SKM-1 (cell line): ENCODE data around the gene PGAM2.

ENCODE experiments used
- DNase-seq: peaks from one replicate; lab custom pipeline; 2025; ENCODE audit not compliant: unreplicated experiment; lab: John Stamatoyannopoulos, UW

The PGAM2 gene

DNA sequence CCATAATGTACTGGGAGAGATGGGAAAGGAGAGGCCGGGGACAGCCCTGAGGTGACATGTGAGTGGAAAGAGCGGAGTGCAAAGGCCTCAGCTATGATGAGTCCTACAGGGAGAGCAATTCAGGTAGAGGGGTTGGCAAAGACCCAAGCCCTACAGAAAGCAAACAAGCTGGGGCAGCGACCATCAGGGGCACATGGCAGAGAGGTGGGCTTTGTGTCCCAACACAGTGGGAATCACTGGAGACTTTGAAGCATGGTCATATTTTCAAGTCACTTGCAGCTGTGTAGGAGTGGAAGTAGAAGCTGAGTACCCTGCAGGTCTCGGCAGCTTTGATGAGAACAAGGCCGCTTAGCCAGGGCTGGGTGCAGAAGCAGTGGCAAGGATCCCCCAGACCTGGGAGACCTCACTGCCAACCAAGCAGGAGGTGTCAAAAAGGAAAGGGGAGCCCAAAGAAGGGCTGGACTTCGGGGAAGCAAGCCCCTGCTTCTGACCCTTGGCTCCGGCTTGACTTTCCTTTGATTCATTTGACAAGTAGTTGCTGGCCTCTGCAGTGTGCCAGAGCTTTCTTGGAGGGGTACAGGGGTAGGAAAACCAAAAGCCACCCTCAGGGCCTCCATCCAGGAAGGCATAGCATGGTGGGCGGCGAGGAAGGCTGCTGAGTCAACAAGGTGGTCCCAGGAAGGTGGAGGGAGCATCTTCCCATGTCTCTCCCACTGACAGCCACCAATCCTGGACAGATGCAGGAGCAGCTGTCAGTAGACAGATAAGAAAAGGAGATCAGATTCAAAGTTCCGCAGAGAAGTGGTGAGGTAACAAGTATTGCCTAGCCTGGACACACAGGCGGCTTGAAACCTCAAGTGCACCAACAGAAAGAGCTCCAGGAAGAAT is 1.9 kb upstream of the PGAM2 start:
- DNase-seq: no peak

DNA sequence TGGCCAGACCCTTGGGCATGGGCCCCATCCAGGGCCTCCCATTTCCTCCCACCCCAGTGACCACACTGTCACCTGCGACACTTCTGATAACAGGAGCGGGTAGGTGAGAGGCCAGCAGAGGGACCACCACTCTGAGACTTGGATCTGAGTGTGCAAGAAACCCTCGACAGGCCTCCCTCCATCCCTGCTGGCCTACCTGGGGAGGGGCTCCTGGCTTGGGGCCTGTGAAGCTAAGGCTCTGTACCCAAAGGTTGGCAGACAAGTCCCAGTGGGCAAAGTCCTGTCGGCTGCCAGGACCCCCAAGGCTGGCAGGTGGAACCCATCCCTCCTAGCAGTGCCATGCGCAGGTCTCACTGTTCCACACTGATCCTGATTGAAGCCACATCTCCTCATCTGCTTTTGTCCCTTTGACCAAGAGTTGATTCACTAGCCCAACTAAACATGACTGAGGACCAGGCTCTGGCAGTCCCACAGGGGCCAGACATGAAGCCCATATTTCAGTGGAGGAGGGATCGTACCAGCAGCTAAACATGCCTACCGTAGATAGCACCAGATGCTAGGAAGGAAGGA is 1.2 kb upstream of the PGAM2 start:
- no peak for DNase-seq

DNA sequence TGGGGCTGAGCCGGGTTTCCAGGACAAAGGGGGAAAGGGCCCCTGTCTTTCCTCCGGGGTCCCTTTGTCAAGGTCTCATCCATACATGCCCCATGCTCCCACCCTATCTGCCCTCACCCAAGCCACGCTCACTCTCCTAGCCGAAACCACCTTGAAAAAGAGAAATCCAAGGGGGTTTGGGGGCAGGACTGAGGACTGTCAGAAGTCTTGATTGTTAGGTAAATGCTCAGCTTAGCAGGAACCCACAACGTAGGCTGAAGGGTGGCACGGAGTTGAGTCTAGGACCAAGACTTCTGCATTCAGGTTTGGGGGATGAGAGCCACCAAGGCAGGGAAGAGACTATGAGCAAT is 719 bp upstream of the PGAM2 start:
- DNase-seq: no peak

DNA sequence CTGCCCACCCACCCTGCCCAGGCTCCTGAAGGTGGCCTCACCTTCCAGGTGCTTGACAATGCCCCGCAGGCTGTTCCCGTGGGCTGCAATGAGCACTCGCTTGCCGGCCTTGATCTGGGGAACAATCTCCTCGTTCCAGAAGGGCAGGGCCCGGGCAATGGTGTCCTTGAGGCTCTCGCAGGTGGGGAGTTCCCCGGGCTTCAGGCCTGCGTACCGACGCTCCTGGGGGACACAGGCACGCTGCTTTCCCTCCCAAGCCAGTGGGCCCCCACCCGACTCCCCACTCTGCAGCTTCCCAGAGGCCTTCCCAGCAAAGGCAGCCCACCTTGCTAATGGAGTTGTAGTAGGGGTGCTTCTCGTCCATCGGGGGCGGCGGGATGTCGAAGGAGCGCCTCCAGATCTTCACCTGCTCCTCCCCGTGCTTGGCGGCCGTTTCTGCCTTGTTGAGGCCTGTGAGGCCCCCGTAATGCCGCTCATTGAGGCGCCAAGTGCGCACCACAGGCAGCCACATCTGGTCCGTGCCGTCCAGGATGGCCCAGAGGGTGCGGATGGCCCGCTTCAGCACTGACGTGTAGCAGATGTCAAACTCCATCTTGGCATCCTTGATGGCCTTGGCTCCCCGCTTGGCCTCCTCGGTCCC is 456 bp downstream of the PGAM2 start:
- no peak for DNase-seq

DNA sequence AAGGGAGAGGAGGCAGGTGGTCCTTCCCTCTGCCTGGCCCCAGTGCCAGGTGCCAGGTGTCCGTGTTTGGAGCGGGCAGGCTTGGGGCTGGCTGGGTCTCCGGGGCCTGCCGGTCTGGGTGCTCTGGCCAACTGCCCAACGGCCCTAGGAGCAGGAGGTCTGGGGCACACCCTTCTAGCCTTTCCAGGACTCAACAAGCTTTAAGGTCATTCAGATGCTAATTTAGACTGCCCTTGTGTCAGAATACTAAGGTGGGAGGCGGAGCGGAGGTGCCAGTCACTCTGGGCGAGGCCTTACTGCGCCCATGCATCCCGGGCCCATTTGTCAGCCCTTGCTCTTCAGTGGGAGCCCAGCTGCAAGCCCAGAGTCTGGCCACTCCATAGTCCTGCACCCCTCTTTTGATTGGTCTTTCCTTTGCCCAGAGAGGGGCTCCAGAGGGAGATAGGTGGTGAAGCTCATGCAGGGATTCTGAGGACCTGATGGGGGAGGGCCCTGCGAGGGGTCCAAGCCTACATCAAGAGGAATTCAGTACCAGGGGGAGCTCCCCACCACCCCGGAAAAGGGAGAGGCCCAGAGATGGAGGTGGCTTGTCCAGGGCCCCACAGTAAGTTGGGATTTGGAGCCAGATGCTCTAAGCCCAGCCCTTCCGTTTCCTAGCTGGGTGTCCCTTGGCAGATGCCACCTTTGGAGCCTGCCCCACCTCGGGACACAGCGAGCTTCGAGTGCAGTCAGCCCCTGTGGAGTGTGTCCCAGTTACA is 1.3 kb downstream of the PGAM2 start:
- no peak for DNase-seq

DNA sequence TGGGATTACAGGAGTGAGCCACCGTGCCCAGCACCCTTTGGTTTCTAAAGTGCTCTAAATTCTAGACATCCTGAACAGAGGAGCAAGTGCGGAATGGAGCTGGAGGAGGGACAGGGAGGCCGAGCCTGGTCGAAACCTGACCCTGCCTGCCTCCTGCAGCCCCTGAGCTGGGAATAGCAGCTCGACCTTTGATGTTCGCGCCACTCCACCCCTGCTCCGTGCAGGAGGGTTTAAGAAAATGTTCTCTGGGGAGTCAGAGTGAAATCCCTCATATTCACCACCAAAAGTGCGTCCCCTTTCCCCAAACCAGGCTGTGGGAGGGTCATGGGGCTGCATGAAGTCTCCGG is 1.8 kb downstream of the PGAM2 start:
- DNase-seq: no peak

DNA sequence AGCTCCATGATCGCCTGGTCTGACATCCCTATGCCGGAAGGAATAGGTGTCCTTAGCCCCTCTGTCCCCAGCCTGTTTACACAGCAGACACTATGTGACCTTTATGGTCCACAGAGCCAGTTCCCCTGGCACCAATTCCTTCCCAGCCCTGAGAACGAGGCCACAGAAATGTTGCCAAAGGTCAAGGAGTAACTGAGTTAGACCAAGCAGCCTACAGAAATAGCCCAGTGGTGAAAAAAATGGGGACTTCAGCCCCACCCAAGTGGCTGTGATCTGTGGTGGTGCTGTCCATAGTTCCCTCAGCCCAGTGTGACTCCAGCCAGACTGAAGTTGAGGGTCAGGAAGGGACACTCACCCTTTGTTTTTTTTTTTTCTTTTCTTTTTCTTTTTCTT is 2.5 kb downstream of the PGAM2 start:
- no peak for DNase-seq

DNA sequence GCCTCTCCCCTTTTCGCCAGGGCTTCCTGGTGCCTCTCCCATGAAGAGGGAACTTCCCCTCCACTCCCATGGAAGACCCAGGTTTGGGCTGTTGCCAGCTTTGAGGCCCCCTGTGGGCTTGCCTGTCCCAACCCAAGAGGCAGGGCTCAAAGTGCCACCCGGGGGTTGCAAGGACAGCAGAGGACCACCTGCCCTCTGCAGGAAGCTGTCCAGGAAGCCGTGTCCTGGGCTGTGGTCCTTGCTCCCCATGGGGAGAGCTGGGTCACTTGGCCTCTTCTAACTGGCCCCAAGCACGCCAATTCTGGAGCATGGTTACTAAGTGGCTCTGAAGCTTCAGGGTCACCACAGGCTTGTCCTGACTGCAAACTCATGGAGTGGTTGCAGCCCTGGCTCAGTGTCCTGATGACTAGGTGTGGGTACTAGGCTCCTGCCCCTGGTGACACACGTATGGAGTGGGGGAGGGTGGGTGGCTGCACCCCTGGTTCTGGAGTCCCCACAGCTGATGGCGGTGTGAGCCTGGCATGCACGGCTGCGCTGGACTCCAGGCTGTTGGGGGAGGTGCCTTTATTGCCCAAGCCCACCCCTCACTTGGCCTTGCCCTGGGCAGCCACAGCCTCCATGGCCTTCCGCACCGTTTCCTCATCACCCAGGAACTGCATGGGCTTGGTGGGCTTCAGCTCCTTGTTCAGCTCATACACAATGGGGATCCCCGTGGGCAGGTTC is 3.0 kb downstream of the PGAM2 start:
- no peak for DNase-seq

DNA sequence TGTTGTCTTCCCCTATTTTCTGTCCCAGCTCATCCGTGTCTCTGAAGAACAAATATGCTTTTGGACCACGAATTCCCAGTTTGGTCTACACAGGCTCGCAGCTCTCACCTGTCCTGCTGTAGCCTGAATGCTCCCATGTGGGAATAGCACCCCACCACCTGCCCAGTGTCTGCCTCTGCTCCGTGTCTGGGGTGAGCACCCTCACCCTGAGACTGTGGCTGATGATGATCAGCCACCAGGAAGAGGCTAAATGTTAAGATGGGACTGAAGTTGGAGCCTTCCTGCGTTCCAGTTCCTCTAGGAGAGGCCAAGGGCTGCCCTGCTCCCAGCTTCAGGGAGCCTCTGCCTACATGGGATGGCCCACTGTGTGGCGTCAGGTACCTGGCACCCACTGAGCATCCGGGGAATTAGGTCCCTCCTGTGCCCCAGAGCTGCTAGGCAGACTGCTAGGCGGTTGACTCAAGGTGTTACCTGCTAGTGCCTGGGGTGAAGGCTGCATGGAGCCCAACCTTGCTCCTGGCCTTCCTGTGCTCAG is 3.7 kb downstream of the PGAM2 start:
- no peak for DNase-seq

DNA sequence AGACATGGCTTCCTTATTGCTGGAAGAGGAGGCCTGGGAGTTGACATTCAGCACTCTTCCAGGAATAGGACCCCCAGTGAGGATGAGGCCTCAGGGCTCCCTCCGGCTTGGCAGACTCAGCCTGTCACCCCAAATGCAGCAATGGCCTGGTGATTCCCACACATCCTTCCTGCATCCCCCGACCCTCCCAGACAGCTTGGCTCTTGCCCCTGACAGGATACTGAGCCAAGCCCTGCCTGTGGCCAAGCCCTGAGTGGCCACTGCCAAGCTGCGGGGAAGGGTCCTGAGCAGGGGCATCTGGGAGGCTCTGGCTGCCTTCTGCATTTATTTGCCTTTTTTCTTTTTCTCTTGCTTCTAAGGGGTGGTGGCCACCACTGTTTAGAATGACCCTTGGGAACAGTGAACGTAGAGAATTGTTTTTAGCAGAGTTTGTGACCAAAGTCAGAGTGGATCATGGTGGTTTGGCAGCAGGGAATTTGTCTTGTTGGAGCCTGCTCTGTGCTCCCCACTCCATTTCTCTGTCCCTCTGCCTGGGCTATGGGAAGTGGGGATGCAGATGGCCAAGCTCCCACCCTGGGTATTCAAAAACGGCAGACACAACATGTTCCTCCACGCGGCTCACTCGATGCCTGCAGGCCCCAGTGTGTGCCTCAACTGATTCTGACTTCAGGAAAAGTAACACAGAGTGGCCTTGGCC is 4.3 kb downstream of the PGAM2 start:
- no peak for DNase-seq

DNA sequence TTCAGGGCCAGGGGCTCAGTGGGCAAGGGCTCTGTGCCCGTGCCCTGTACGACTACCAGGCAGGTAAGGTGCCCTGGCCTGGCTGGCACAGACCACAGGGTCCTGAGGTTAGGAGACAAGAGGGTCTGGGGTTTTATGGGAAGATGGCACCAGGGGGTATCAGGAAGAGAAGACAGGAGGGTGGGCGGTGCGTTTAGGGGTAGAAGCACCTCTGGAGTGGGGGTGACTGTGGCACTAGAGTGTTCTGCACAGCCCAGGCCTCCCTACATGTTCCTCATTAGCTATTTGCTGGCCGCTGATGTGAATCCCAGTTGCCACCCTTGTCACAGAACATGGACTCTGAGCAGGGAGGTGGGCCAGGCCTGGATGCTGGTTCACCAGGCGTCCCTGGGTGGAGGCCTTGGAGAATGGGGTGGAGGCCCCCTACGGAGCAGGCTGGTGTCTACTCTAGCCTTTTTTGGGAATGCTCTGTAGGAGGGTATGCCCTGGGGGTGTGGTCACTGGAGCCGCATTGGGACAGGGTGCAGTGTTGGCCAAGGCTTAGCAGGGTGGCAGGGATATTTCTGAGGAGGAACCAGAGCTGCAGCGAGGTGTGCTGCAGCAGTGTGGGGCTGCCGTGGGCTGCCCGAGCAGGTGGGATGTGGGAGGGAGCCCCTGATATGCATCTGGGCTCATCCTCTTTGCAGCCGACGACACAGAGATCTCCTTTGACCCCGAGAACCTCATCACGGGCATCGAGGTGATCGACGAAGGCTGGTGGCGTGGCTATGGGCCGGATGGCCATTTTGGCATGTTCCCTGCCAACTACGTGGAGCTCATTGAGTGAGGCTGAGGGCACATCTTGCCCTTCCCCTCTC is 5.0 kb downstream of the PGAM2 start:
- DNase-seq: no peak

DNA sequence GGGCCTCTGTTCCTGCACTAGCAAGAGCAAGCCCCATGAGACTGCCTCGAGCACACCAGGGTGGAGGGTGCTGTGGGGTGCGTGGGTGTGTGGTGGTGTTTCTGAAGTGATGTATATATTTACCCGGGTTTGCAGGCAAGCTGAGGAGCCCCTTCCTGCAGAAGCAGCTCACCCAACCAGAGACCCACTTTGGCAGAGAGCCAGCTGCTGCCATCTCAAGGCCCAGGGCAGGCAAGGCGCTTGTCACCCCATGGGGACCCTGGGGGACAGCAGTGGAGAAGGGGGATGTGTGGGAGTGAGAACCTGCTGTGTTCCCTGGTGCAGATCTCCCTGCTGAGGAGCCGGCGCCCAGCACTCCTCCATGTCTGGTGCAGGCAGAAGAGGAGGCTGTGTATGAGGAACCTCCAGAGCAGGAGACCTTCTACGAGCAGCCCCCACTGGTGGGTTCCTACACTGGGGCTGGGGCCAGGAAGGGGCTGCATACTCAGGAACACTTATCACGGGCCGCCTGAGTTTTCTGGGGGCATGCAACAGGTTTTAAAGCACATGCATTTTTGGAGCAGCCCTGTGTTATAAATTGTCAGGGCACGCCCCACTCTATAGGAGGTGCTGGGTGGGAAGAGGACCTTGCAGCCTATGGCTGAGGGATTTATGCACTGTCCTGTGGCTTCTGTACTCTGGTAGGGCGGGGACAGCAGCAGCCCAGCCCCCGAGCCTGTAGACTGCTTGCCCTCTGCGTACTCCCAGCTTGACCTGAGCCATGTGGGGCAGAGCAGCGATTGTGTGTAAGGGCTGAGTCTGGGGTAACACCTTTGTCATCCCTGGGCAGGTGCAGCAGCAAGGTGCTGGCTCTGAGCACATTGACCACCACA is 5.9 kb downstream of the PGAM2 start:
- no peak for DNase-seq

DNA sequence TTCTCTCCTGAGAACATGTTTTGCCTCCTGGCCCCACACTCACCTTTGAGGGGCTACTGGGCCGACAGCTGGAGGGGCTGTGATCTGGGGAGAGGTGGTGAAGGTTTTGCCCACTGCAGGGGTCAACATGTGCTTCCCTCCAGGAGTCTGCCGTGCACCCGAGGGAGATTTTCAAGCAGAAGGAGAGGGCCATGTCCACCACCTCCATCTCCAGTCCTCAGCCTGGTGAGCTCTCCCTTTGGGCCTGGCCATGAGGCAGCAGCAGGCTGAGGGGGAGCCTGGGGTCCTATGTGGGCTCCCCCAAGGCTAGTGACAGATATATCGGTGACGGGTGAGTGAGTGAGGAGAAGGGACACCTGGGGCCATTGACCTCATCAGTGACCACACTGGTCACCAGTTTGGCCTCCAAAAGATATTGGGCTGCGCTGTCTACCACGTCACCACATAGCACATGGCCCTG is 6.6 kb downstream of the PGAM2 start:
- DNase-seq: no peak

DNA sequence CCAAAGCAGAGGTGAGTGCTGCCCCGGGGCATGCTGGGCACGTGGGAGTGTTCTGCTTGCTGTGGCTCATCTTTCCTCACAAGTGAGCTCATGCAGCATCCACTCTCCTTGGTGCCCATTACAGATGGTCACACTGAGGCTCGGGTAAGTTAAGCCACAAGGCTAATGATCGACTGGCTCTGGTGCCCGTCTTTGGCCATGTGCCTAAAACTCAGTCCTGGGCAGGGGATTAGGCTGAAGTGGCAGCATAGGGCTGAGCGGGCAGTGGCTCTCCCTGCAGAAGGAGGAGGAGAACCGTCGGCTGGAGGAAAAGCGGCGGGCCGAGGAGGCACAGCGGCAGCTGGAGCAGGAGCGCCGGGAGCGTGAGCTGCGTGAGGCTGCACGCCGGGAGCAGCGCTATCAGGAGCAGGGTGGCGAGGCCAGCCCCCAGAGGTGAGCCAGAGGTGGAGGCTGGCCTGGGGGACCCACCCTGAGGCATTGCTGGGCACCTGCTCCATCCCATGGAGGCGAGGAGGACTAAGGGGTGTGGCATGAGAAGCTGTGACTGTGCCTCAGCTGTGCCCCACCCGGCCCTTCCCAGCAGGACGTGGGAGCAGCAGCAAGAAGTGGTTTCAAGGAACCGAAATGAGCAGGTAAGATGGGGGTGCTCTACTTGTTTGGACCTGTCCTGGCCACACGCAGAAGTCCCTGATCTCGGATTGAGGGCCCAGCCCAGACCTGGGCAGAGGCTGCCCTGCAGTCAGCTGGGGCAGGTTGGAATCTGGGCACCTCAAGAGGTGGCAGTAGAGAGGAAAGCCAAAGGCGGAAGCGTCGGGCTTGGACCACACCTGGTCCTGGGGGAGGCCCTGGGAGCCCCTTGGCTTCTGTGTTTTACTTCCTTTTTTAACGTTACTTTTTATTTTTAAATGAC is 7.3 kb downstream of the PGAM2 start:
- DNase-seq: no peak

DNA sequence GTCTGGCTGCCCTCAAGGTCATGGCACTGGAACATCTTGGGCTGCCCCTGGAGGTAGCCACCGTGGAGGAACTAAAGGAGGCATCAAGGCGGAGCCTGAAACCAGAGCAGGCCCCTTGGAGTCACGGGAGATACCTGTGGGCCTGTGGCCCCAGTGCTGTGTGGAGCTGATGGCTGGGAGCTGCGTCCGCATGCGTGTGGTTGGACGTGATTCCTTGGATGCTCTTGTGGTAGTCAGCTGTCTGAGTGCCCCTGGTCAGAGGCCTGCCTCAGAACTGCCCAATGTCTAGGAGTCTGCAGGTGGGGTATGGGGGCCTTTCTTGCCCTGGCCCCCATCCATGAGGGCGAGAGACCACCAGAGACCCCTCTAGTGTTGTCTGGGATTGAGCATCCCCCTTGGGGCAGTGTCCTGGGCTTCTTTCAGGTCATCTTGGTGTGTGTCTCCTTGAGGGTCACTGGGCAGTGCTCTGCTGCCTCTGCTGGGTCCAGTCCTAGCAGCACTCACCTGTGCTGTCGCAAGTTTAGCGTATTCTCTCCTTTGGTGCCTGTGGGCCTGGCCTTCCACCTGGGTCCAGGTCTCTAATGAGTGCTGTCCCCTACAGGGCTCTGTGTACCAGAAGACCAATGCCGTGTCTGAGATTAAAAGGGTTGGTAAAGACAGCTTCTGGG is 8.1 kb downstream of the PGAM2 start:
- DNase-seq: no peak

DNA sequence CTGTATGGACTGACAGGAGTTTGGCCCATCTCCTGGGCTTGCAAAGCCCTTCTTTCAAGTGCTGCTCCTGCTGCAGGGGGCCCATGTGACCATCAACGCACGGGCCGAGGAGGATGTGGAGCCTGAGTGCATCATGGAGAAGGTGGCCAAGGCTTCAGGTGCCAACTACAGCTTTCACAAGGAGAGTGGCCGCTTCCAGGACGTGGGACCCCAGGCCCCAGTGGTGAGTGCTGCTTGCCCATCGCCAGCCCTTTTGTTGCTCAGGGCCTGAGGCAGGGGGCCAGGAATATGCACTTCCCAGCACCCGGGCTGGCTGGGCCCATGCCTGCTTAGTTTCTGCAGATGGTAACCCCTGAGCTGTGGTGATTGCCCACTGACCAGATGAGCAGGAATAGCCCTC is 8.7 kb downstream of the PGAM2 start:
- no peak for DNase-seq
